Measurements from ENCODE around the gene PTCD1.

The PTCD1 gene

DNA sequence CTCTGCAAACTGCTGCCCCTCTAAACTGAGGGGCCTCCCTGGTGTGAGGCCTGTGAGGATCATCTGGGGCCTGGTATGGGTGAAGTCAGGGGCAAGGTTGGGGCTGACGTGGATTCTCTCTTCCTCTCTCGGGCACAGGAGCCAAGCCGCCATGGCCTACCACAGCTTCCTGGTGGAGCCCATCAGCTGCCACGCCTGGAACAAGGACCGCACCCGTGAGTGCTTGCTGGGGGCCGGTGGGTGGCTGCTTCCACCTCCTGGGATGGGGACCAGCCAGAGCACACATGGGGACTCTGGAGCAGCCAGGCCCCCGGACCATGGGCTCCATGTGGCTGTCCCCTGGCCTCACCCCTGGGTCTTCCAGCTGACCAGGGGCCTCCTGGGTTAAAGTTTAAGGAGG lies 53.0 kb downstream of the PTCD1 start:
- Histone ChIP-seq H3K4me2 (ENCODE audit: low read depth, low read length) (no peak overlapping the region), H2AFZ (ENCODE audit: low read length) (no peak overlapping the region), H3F3A (ENCODE audit: insufficient read depth, low read length) (peaks cover 3% of the 10 kb centered on the region; the same call in 1 of the 2 replicates), H3K4me3 (ENCODE audit: low read length) (no peak overlapping the region), H3K9ac (ENCODE audit: low read length) (no peak overlapping the region), H3K4me1 (ENCODE audit: low read length) (peaks cover 10% of the 10 kb centered on the region), H3K36me3 (replicated peaks; ENCODE audit: insufficient read depth, low read length) (no peaks in the 10 kb centered on the region), H3K9me3 (replicated peaks; ENCODE audit: insufficient read depth, low read length) (no peaks in the 10 kb centered on the region), H3K27ac (ENCODE audit: low read length) (no peak overlapping the region), H4K20me1 (ENCODE audit: insufficient read depth, low read length) (no peaks in the 10 kb centered on the region), H3K79me2 (ENCODE audit: low read length) (peaks cover 36% of the 10 kb centered on the region), H3K9me2 (replicated peaks; ENCODE audit: insufficient read depth, low read length) (no peaks in the 10 kb centered on the region), H3K27me3 (replicated peaks; ENCODE audit: insufficient read depth, low read length) (no peaks in the 10 kb centered on the region)
- TF ChIP-seq, protein P1, sequence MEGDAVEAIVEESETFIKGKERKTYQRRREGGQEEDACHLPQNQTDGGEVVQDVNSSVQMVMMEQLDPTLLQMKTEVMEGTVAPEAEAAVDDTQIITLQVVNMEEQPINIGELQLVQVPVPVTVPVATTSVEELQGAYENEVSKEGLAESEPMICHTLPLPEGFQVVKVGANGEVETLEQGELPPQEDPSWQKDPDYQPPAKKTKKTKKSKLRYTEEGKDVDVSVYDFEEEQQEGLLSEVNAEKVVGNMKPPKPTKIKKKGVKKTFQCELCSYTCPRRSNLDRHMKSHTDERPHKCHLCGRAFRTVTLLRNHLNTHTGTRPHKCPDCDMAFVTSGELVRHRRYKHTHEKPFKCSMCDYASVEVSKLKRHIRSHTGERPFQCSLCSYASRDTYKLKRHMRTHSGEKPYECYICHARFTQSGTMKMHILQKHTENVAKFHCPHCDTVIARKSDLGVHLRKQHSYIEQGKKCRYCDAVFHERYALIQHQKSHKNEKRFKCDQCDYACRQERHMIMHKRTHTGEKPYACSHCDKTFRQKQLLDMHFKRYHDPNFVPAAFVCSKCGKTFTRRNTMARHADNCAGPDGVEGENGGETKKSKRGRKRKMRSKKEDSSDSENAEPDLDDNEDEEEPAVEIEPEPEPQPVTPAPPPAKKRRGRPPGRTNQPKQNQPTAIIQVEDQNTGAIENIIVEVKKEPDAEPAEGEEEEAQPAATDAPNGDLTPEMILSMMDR (IDR thresholded peaks at IDR 0.05; ENCODE audit: low read length): no peak
- TF ChIP-seq EZH2phosphoT487 (IDR thresholded peaks at IDR 0.05; ENCODE audit: low read length) (no peak), EZH2 (optimal IDR thresholded peaks at IDR 0.05; ENCODE audit: low read depth, low read length) (no peak)
- DNase-seq: no peak

- Histone ChIP-seq H3K9me3 (replicated peaks; ENCODE audit: insufficient read depth, low read length) (no peaks in the 10 kb centered on the region), H3K4me3 (ENCODE audit: low read length) (no peak overlapping the region), H3K9ac (ENCODE audit: low read length) (no peak overlapping the region), H3K4me1 (ENCODE audit: low read length) (peaks cover 19% of the 10 kb centered on the region), H4K20me1 (ENCODE audit: insufficient read depth, low read length) (no peaks in the 10 kb centered on the region), H3K4me2 (ENCODE audit: low read depth, low read length) (no peak overlapping the region), H3K36me3 (replicated peaks; ENCODE audit: insufficient read depth, low read length) (no peaks in the 10 kb centered on the region), H3K27me3 (replicated peaks; ENCODE audit: insufficient read depth, low read length) (no peaks in the 10 kb centered on the region), H3K27ac (ENCODE audit: low read length) (no peak overlapping the region), H2AFZ (ENCODE audit: low read length) (no peak overlapping the region), H3F3A (ENCODE audit: insufficient read depth, low read length) (peaks cover 13% of the 10 kb centered on the region), H3K79me2 (ENCODE audit: low read length) (peaks cover 44% of the 10 kb centered on the region), H3K9me2 (replicated peaks; ENCODE audit: insufficient read depth, low read length) (no peaks in the 10 kb centered on the region)
- no peak for DNase-seq
- TF ChIP-seq, protein P1 (IDR thresholded peaks at IDR 0.05; ENCODE audit: low read length): no peak
- no peak for TF ChIP-seq EZH2 (optimal IDR thresholded peaks at IDR 0.05; ENCODE audit: low read depth, low read length)
- no peak for TF ChIP-seq EZH2phosphoT487 (IDR thresholded peaks at IDR 0.05; ENCODE audit: low read length)
Measured at GRCh38 chr7:99384523-99384922, 54.1 kb downstream of the PTCD1 start.

DNA sequence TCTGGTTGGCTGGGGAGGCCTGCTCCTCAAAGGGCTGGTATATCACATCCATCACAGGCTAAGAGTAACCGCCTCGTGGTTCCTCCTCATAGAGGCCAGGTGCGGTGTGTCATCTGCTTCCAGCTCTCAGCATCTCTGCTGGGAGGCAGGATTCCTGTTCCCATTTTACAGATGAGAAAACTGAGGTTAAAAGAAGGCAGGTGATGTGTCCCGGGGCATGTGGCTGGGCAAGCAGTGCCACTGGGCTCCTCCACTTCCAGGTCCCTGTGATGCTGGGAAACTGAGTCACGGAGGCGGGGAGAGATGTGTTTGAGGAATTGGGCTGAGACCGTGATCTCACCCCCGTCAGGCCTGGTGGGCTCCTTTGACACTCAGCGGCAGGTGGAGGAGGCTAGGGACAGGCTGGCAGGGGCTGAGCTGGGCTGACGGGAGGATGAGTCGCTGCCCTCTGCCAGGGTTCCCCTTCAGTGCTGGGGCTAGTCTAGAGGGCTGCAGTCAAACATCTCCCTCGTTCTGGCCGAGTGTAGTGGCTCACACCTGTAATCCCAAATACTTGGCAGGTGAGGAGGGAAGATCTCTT lies 54.7 kb downstream of the PTCD1 start:
- H3K36me3 ChIP-seq (replicated peaks; ENCODE audit: insufficient read depth, low read length): no peaks in the 10 kb centered on the region
- no peak for DNase-seq
- H3K4me3 ChIP-seq (ENCODE audit: low read length): no peak overlapping the region
- H3K9ac ChIP-seq (ENCODE audit: low read length): no peak overlapping the region
- H3K27ac ChIP-seq (ENCODE audit: low read length): no peak overlapping the region
- H3K27me3 ChIP-seq (replicated peaks; ENCODE audit: insufficient read depth, low read length): no peaks in the 10 kb centered on the region
- no peaks in the 10 kb centered on the region for H3K9me3 ChIP-seq (replicated peaks; ENCODE audit: insufficient read depth, low read length)
- no peaks in the 10 kb centered on the region for H3K9me2 ChIP-seq (replicated peaks; ENCODE audit: insufficient read depth, low read length)
- peaks cover 44% of the 10 kb centered on the region for H3K79me2 ChIP-seq (ENCODE audit: low read length)
- H2AFZ ChIP-seq (ENCODE audit: low read length): no peak overlapping the region
- TF ChIP-seq EZH2phosphoT487 (IDR thresholded peaks at IDR 0.05; ENCODE audit: low read length) (no peak), EZH2 (optimal IDR thresholded peaks at IDR 0.05; ENCODE audit: low read depth, low read length) (no peak)
- TF ChIP-seq, protein P1 (IDR thresholded peaks at IDR 0.05; ENCODE audit: low read length): no peak
- no peak overlapping the region for H3K4me2 ChIP-seq (ENCODE audit: low read depth, low read length)
- H3F3A ChIP-seq (ENCODE audit: insufficient read depth, low read length): peaks cover 19% of the 10 kb centered on the region
- no peaks in the 10 kb centered on the region for H4K20me1 ChIP-seq (ENCODE audit: insufficient read depth, low read length)
- H3K4me1 ChIP-seq (ENCODE audit: low read length): peaks cover 25% of the 10 kb centered on the region
